Measurements from ENCODE around the gene SRCIN1. TPM values are rescaled to one million over a fixed set of nuclear protein-coding genes. Genes with fewer than 3 reads are reported as not detected.
A peak's percentile ranks its signal among the peaks of the same experiment; 100 is the strongest.

SRCIN1 gene
- total RNA-seq, 1 experiment from 2014 or later, result 6.9 TPM

- Histone ChIP-seq H3K56ac (ENCODE audit: insufficient read length, low read depth, low read length) (no peak overlapping the region), H3K27me3 (ENCODE audit: insufficient read depth, low read length) (peaks cover 61% of the 10 kb centered on the region), H2AK5ac (ENCODE audit: insufficient read length, low read length) (no peak overlapping the region), H3T11ph (ENCODE audit: low read length) (no peak overlapping the region), H4K8ac (replicated peaks; ENCODE audit: insufficient read length, low read depth, low read length) (no peak overlapping the region), H3K9me3 (ENCODE audit: control insufficient read depth, low read depth, low read length) (no peaks in the 10 kb centered on the region), H3K4me2 (ENCODE audit: insufficient read depth, insufficient read length, low read length) (peak overlapping the region; percentile 59), H3K79me2 (ENCODE audit: insufficient read depth, low read length) (no peaks in the 10 kb centered on the region), H3K9ac (ENCODE audit: extremely low read depth, insufficient read length, low read length) (no peak overlapping the region), H4K20me1 (ENCODE audit: control insufficient read depth, insufficient read depth, insufficient read length) (no peaks in the 10 kb centered on the region), H4K91ac (ENCODE audit: insufficient read length, low read depth, low read length) (no peak overlapping the region), H2BK5ac (ENCODE audit: insufficient read length, low read length) (no peak overlapping the region), H2BK120ac (ENCODE audit: low read depth, low read length, poor library complexity, severe bottlenecking) (no peak overlapping the region), H4K5ac (ENCODE audit: insufficient read length, low read depth, low read length) (no peak overlapping the region), H2BK15ac (ENCODE audit: low read depth, low read length) (no peak overlapping the region), H3K79me1 (ENCODE audit: insufficient read depth, low read depth, low read length, poor library complexity, severe bottlenecking) (no peaks in the 10 kb centered on the region), H3K18ac (ENCODE audit: insufficient read length, low read depth, low read length) (no peak overlapping the region), H3K23ac (ENCODE audit: insufficient read length, low read depth, low read length) (no peak overlapping the region), H2BK20ac (ENCODE audit: low read depth, low read length, poor library complexity, severe bottlenecking) (no peak overlapping the region), H3K4ac (ENCODE audit: low read depth, low read length) (no peak overlapping the region), H2AFZ (ENCODE audit: low read length) (no peak overlapping the region), H3K27ac (ENCODE audit: insufficient read length, low read depth, low read length) (no peak overlapping the region), H3K23me2 (ENCODE audit: insufficient read length, low read depth, low read length, poor library complexity, severe bottlenecking) (peaks cover 7% of the 10 kb centered on the region), H3K14ac (ENCODE audit: insufficient read depth, low read length) (no peak overlapping the region), H3K4me1 (ENCODE audit: insufficient read depth, low read length) (no peaks in the 10 kb centered on the region), H2BK12ac (ENCODE audit: insufficient read length, low read depth, low read length) (no peak overlapping the region)
- no peak for TF ChIP-seq CTCF (conservative IDR thresholded peaks at IDR 0.05)
- peak; percentile 95 for DNase-seq
- no CpG with 5 or more reads among the region's 63 CpGs for WGBS (ENCODE audit: extremely low coverage, insufficient read length, low lambda C conversion rate)
- Mint-ChIP-seq H3K4me3 (peak overlapping the region; percentile 37 to 69), H3K27me3 (ENCODE audit: low read depth) (peaks cover 96% of the 10 kb centered on the region), H3K36me3 (ENCODE audit: insufficient read depth in 1 of 3, low read depth in 3 of 3) (no peaks in the 10 kb centered on the region), H3K9me3 (no peaks in the 10 kb centered on the region), H3K4me1 (peaks cover 32 to 56% of the 10 kb centered on the region in 2 experiments), H3K27ac (no peak overlapping the region)
Measured at GRCh38 chr17:38578229-38579082, 27.3 kb downstream of the SRCIN1 start.

All from H9 (cell line).